HepG2 (cell line): Measurements from ENCODE around the gene TIFAB. TPM values are rescaled to one million over a fixed set of nuclear protein-coding genes. Genes with fewer than 3 reads are reported as not detected.

Experiments
- ATAC-seq: fragments of 200-7000 bp; cut with Tn5 transposase; 3 replicates; pipeline ENCODE4 v1.9.1; 2020; ENCODE audit warnings: mild to moderate bottlenecking, moderate library complexity
- Bru-seq: library from RNA; stranded (reverse); fragments of 400-500 nt; gene quantifications from one replicate; lab custom pipeline; 2021; lab: Mats Ljungman, UMichigan
- BruChase-seq, 2 experiments: library from RNA; stranded (reverse); fragments of 400-500 nt; gene quantifications; one replicate each; lab custom pipeline; 2021; lab: Mats Ljungman, UMichigan
- BruUV-seq: library from RNA; stranded (reverse); fragments of 400-500 nt; replicated peaks from 2 replicates; lab custom pipeline; 2021; lab: Mats Ljungman, UMichigan
- CTCF ChIA-PET: fragments of 300-600 bp; formaldehyde crosslinking; extraction: SDS; loops from one replicate; lab custom pipeline; 2021; ENCODE audit warnings: low total read pairs, inconsistent platforms, low intra/inter-chr PET ratio; lab: Yijun Ruan, JAX
- POLR2A ChIA-PET: fragments of 350-600 bp; sonication (Branson Sonifier 250); formaldehyde crosslinking; loops from one replicate; lab custom pipeline; 2020; ENCODE audit warnings: antibody characterized with exemption, inconsistent platforms; lab: Yijun Ruan, JAX
- DNase-seq: peaks from one replicate; pipeline ENCODE4 v3.0.0-alpha.2; 2015; ENCODE audit warnings: low spot score
- FAIRE-seq: peaks from 3 replicates; lab custom pipeline; 2011; peaks lifted over from hg19 to GRCh38; lab: Jason Lieb, UNC
- H2AFZ ChIP-seq: one replicate; pipeline ENCODE4 v1.6.1; 2011; ENCODE audit warnings: low read length, inconsistent platforms
- H3K27ac ChIP-seq: fragments of 300-600 bp; 3 replicates; pipeline ENCODE4 v1.8.0; 2011; ENCODE audit warnings: mixed run types, mild to moderate bottlenecking, mixed read lengths, low read length, inconsistent platforms; ENCODE audit not compliant: insufficient read depth; ENCODE audit errors: extremely low read length
- H3K27me3 ChIP-seq, 2 experiments: fragments of 200-600 bp in 1 of 2; 2 replicates in 1 of 2; 3 replicates in 1 of 2; pipeline versions ENCODE4 v1.6.0 to v1.8.0; 2011; ENCODE audit warnings: low read length in 2 of 2, mild to moderate bottlenecking in 2 of 2, moderate library complexity in 2 of 2, inconsistent platforms in 1 of 2; ENCODE audit not compliant: insufficient read depth in 2 of 2, control insufficient read depth in 1 of 2
- H3K36me3 ChIP-seq, 2 experiments: fragments of 200-600 bp in 1 of 2; replicated peaks in 1 of 2; 2 replicates in 1 of 2; 3 replicates in 1 of 2; pipeline versions ENCODE4 v1.5.1 to v1.8.0; 2011; ENCODE audit warnings: low read length in 2 of 2, inconsistent platforms in 1 of 2; ENCODE audit not compliant: insufficient read depth in 2 of 2, control insufficient read depth in 1 of 2
- H3K4me1 ChIP-seq: 2 replicates; pipeline ENCODE4 v1.5.1; 2012; ENCODE audit warnings: low read length, inconsistent platforms; ENCODE audit not compliant: insufficient read depth
- H3K4me2 ChIP-seq: 2 replicates; pipeline ENCODE4 v1.6.0; 2011; ENCODE audit warnings: low read depth, low read length, inconsistent platforms
- H3K4me3 ChIP-seq, 3 experiments: fragments of 200-600 bp in 1 of 3; sonication (generic), shearing (Covaris generic) in 1 of 3; replicated peaks in 1 of 3; 2 replicates each; pipeline ENCODE4 v1.5.1; 2011 to 2016; ENCODE audit warnings: low read length in 3 of 3, inconsistent platforms in 2 of 3, low read depth in 2 of 3, mild to moderate bottlenecking in 2 of 3, control low read depth in 1 of 3, mixed read lengths in 1 of 3; ENCODE audit not compliant: insufficient read depth in 1 of 3
- H3K79me2 ChIP-seq: one replicate; pipeline ENCODE4 v1.6.1; 2011; ENCODE audit warnings: low read length, inconsistent platforms; ENCODE audit not compliant: insufficient read depth
- H3K9ac ChIP-seq: 2 replicates; pipeline ENCODE4 v1.6.0; 2011; ENCODE audit warnings: mild to moderate bottlenecking, low read depth, low read length, inconsistent platforms; ENCODE audit not compliant: insufficient read depth
- H3K9me3 ChIP-seq: 2 replicates; pipeline ENCODE4 v1.5.1; 2012; ENCODE audit warnings: mild to moderate bottlenecking, low read length
- H4K20me1 ChIP-seq: 2 replicates; pipeline ENCODE4 v1.6.0; 2011; ENCODE audit warnings: inconsistent platforms, mild to moderate bottlenecking, low read length, moderate library complexity; ENCODE audit not compliant: insufficient read depth
- AFF4 ChIP-seq: sonication (generic); formaldehyde crosslinking; IDR thresholded peaks from 2 replicates; pipeline ENCODE4 v1.4.0; 2020; ENCODE audit warnings: missing genetic modification reagents
- CSRNP1 ChIP-seq: sonication (generic); formaldehyde crosslinking; IDR thresholded peaks from 2 replicates; pipeline ENCODE4 v1.8.1; 2023; ENCODE audit warnings: mild to moderate bottlenecking, missing genetic modification reagents
- POLR2AphosphoS2 ChIP-seq: IDR thresholded peaks from 2 replicates; pipeline ENCODE4 v1.6.1; 2011; ENCODE audit warnings: low read depth, low read length, improper control_type of control experiment
- ZMAT3 ChIP-seq: sonication (generic); formaldehyde crosslinking; conservative IDR thresholded peaks from 2 replicates; pipeline ENCODE4 v1.7.0; 2021; ENCODE audit warnings: missing genetic modification reagents
- ZNF232 ChIP-seq: sonication (generic); formaldehyde crosslinking; IDR thresholded peaks from 2 replicates; pipeline ENCODE4 v1.4.0; 2020; ENCODE audit warnings: missing genetic modification reagents, borderline replicate concordance
- ZNF614 ChIP-seq: IDR thresholded peaks from 2 replicates; pipeline ENCODE4 v1.6.1; 2018; ENCODE audit warnings: missing biosample characterization, missing genetic modification reagents, inconsistent platforms, borderline replicate concordance
- ZNF737 ChIP-seq: sonication (generic); formaldehyde crosslinking; IDR thresholded peaks from 2 replicates; pipeline ENCODE4 v1.5.0; 2020; ENCODE audit warnings: missing genetic modification reagents, mild to moderate bottlenecking, borderline replicate concordance
- WGBS: methylation state at CpG from one replicate; pipeline ENCODE4 v1.1.6; 2017; ENCODE audit warnings: low lambda C conversion rate; 5-methylcytosine and 5-hydroxymethylcytosine counted together
- in situ Hi-C: cut with HindIII; loops from 2 replicates; pipeline ENCODE4 v1.10.0; 2017; ENCODE audit warnings: low pct_unique_long_range_greater_than_20kb; ENCODE audit not compliant: extremely low pct_ligation_motif_present
- intact Hi-C: fragments of 100-400 bp; cut with micrococcal nuclease; formaldehyde crosslinking; loops from one replicate; pipeline ENCODE4 v1.10.0; 2022; ENCODE audit not compliant: unreplicated experiment
- long read RNA-seq, 2 experiments: library from RNA in 1 of 2; library from polyadenylated mRNA in 1 of 2; stranded (forward) in 1 of 2; unstranded in 1 of 2; transcript quantifications; one replicate each; pipeline ENCODE4 v2.0.0, GENCODE V29; 2019 to 2022
- polyA minus RNA-seq, 3 experiments: library from RNA; depleted of rRNA, polyadenylated mRNA; stranded (reverse); fragments of >200 nt; gene quantifications; 2 replicates each; pipeline ENCODE4 v1.2.3, GENCODE V29; 2011; ENCODE audit warnings: low replicate concordance in 1 of 3
- polyA plus RNA-seq, 8 experiments: library from polyadenylated mRNA; depleted of rRNA in 3 of 8; stranded (reverse) in 7 of 8; unstranded in 1 of 8; fragments of >200 nt; fragmentation: Illumina TruSeq in 4 of 8; extraction: Trizol in 4 of 8; gene quantifications; 2 replicates each; pipeline versions ENCODE4 v1.2.1 to v1.2.3, GENCODE V29; 2011 to 2016; ENCODE audit warnings: low read depth in 4 of 8, missing spikeins in 1 of 8, mixed read lengths in 1 of 8; ENCODE audit not compliant: insufficient read depth in 1 of 8
- total RNA-seq, 5 experiments: library from RNA; depleted of rRNA; stranded (reverse); fragments of >200 nt; fragmentation: Illumina TruSeq; extraction: Trizol; gene quantifications; 2 replicates each; pipeline ENCODE4 v1.2.3, GENCODE V29; 2016; ENCODE audit warnings: low read depth in 1 of 5
- TF ChIP-seq, protein P1 (sequence below), 2 experiments: fragments of 450-650 bp in 1 of 2; sonication (generic) in 1 of 2; formaldehyde crosslinking; IDR thresholded peaks; 2 replicates each; pipeline versions ENCODE4 v1.5.0 to v1.8.0; 2020 to 2022; ENCODE audit warnings: mild to moderate bottlenecking in 1 of 2, missing genetic modification reagents in 1 of 2

The TIFAB gene, protein sequence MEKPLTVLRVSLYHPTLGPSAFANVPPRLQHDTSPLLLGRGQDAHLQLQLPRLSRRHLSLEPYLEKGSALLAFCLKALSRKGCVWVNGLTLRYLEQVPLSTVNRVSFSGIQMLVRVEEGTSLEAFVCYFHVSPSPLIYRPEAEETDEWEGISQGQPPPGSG
- total RNA-seq (2016; rRNA removed; fragmentation: Illumina TruSeq; extraction: Trizol) = not detected in 2 replicates
- not detected in 2 replicates for total RNA-seq (2016; cell fraction: cytosol; rRNA removed; fragmentation: Illumina TruSeq; extraction: Trizol; ENCODE audit: low read depth)
- total RNA-seq (2016; cell fraction: insoluble cytoplasmic fraction; rRNA removed; fragmentation: Illumina TruSeq; extraction: Trizol) = not detected in 2 replicates
- total RNA-seq (2016; cell fraction: membrane; rRNA removed; fragmentation: Illumina TruSeq; extraction: Trizol) = not detected in 2 replicates
- not detected in 2 replicates for total RNA-seq (2016; cell fraction: nucleus; rRNA removed; fragmentation: Illumina TruSeq; extraction: Trizol)
- not detected in 2 replicates for polyA plus RNA-seq (2011; rRNA removed)
- polyA plus RNA-seq (2011; cell fraction: cytosol; rRNA removed) = not detected in 2 replicates
- not detected in 2 replicates for polyA plus RNA-seq (2011; cell fraction: nucleus; rRNA removed)
- polyA plus RNA-seq (2012) = not detected in 2 replicates
- polyA plus RNA-seq (2016; cell fraction: cytosol; fragmentation: Illumina TruSeq; extraction: Trizol; ENCODE audit: low read depth) = not detected in 2 replicates
- polyA plus RNA-seq (2016; cell fraction: insoluble cytoplasmic fraction; fragmentation: Illumina TruSeq; extraction: Trizol; ENCODE audit: low read depth) = not detected in 2 replicates
- polyA plus RNA-seq (2016; cell fraction: membrane; fragmentation: Illumina TruSeq; extraction: Trizol; ENCODE audit: low read depth) = not detected in 2 replicates
- polyA plus RNA-seq (2016; cell fraction: nucleus; fragmentation: Illumina TruSeq; extraction: Trizol; ENCODE audit: insufficient read depth, low read depth) = not detected in 2 replicates
- polyA minus RNA-seq (2011; rRNA and poly(A)+ RNA removed; ENCODE audit: low replicate concordance) = not detected in 2 replicates
- polyA minus RNA-seq (2011; cell fraction: cytosol; rRNA and poly(A)+ RNA removed) = not detected in 2 replicates
- not detected in 2 replicates for polyA minus RNA-seq (2011; cell fraction: nucleus; rRNA and poly(A)+ RNA removed)
- Bru-seq, nascent RNA = not detected
- not detected for BruChase-seq, experiment 1, labeled RNA remaining after a 6-hour chase
- BruChase-seq, experiment 2, labeled RNA remaining after a 2-hour chase = not detected
- long read RNA-seq, experiment 1 = 0 reads
- long read RNA-seq, experiment 2 = 0 reads

DNA sequence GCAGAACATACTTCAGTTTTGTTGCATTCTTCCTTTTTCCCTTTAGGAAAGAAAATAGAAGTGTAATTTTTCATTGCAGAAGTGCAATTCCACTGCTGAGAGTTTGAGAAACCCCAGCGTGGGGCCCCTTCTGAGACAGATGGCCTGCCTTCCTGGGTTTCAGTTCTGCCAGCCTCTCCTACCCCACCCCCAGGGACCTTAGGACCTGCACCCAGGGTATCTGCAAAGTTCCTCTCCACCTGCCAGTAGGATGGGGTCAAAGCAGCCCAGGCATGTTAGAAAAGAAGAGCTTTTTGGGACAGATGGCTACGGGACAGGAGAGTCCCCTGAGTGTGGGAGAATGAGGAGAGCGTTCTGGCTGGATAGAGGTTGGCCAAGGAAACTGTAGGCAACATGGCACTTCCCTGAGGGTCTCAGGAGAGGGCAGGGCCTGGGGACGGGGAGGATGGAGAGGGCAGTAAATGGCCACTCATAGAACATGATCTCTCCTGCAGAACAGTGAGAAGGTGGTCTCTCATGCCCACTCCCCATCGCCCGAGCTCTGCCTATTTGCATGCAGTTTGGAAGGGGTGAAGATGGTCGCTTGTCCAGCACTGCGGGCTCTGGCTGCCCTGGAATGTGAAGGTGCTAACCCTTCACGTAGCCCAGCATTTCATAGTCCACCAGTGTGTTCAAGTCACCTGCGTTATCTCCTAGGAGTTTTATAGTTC lies at the start of gene TIFAB:
Gene TIFAB, minus strand, starts transcription at position 31 of the 710 bp plus-strand sequence. CDS start 2,412 bp downstream, outside the sequence.
- ChIA-PET POLR2A (no interaction called here), CTCF (no interaction called here)
- H3K4me2 ChIP-seq = no peak within 1 kb of the TSS
- TF ChIP-seq, protein P1, sequence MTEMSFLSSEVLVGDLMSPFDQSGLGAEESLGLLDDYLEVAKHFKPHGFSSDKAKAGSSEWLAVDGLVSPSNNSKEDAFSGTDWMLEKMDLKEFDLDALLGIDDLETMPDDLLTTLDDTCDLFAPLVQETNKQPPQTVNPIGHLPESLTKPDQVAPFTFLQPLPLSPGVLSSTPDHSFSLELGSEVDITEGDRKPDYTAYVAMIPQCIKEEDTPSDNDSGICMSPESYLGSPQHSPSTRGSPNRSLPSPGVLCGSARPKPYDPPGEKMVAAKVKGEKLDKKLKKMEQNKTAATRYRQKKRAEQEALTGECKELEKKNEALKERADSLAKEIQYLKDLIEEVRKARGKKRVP (CRISPR knock-in tag; IDR thresholded peaks at IDR 0.05) = no peak
- TF ChIP-seq ZMAT3 (CRISPR knock-in tag) (no peak), ZNF737 (no peak), CSRNP1 (CRISPR knock-in tag) (no peak), ZNF614 (CRISPR knock-in tag) (no peak), AFF4 (CRISPR knock-in tag) (no peak), POLR2AphosphoS2 (no peak), ZNF232 (no peak)
- DNase-seq = no peak
- no TSS peak for BruUV-seq
- no peaks in the 10 kb centered on the region for H3K9me3 ChIP-seq
- FAIRE-seq = no peak
- intact Hi-C loops (no loop called here), in situ Hi-C loops (loop anchor here (25.0 kb wide), 1 partner anchor 285 kb away; no protein-coding TSS in a partner anchor)
- no peaks in the 10 kb centered on the region for H4K20me1 ChIP-seq
- no peak within 1 kb of the TSS for H2AFZ ChIP-seq
- peaks cover 2 to 23% of the 10 kb centered on the region in 2 experiments; a peak in 3 of 5 replicates for H3K27me3 ChIP-seq
- no peak within 1 kb of the TSS for H3K9ac ChIP-seq
- H3K36me3 ChIP-seq = no peaks in the 10 kb centered on the region
- no peaks in the 10 kb centered on the region for H3K79me2 ChIP-seq
- no peaks in the 10 kb centered on the region for H3K4me1 ChIP-seq
- no peak within 1 kb of the TSS for H3K4me3 ChIP-seq
- 24% methylated on average over 7 of the region's 10 CpGs for WGBS
- ATAC-seq = no peak
- H3K27ac ChIP-seq = no peak within 1 kb of the TSS
